ENCODE results near the gene ABI1. TPM values are rescaled to one million over a fixed set of nuclear protein-coding genes. Genes with fewer than 3 reads are reported as not detected.
"Not testable (repeated sequence)": the region's sequence is repeated elsewhere in the genome, so short reads cannot be mapped to it uniquely, and the experiment has no call there.

The ABI1 gene
- 10 to 100 TPM; 83.2 to 83.6 TPM for total RNA-seq
- polyA plus RNA-seq (2013, experiment 1 of 2) = 56.1 TPM
- 64.6 TPM for polyA plus RNA-seq (2013, experiment 2 of 2)
- total RNA-seq = 45.3 to 252 (median 127) reads per million in 172 experiments

GRCh38 chr10:26860443-26861204 is at the start of gene ABI1:
ABI1 (minus strand) TSS chr10:26860958; CDS start chr10:26860863, 95 bp downstream.
- peaks cover 15% of the 10 kb centered on the region for H3K36me3 Mint-ChIP-seq (ENCODE audit: low read depth)
- peaks cover 7% of the 10 kb centered on the region for H3K27me3 Mint-ChIP-seq
- Histone ChIP-seq H3K9me3 (ENCODE audit: control insufficient read depth in 1 of 2, insufficient read depth in 1 of 2, low read length in 2 of 2) (no peaks in the 10 kb centered on the region), H3K4me1 (ENCODE audit: insufficient read depth, low read length) (peaks cover 22% of the 10 kb centered on the region), H3K27me3 (ENCODE audit: control insufficient read depth in 1 of 2, insufficient read depth in 2 of 2, low read length in 2 of 2) (no peaks in the 10 kb centered on the region), H3K4me3 (ENCODE audit: low read length) (peak within 1 kb of the TSS; percentile 91), H3K36me3 (ENCODE audit: insufficient read depth, low read length) (no peaks in the 10 kb centered on the region), H3K27ac (ENCODE audit: low read depth in 1 of 2, low read length in 2 of 2) (peak within 1 kb of the TSS; percentile 88 to 97)
- H3K4me1 Mint-ChIP-seq (ENCODE audit: low read depth) = peaks cover 33% of the 10 kb centered on the region
- ATAC-seq (ENCODE audit: poor library complexity) (peak; percentile 90), DNase-seq (peak; percentile 96 to 99 (median 98))
- ChIA-PET CTCF (interaction anchor here (0.7 to 2.1 kb wide), 15 partner anchors 9 to 392 kb away, joined by 3 to 9 read pairs (median 4); partner anchors contain the start of gene YME1L1), POLR2A (interaction anchor here (0.7 to 2.5 kb wide), 12 partner anchors 9 to 643 kb away, joined by 3 to 15 read pairs (median 3); partner anchors contain the start of genes MASTL, RAB18 and YME1L1)
- intact Hi-C loops (cut with DNase I, micrococcal nuclease) = loop anchor here (1.0 to 5.0 kb wide), 10 partner anchors 22 to 647 kb away; partner anchors contain the start of genes ACBD5 (in 2 of the 2), ANKRD26 (in 1 of the 2), MASTL (in 1 of the 2) and YME1L1 (in 1 of the 2)
- H3K27ac Mint-ChIP-seq = peak within 1 kb of the TSS; percentile 87
- no peak for TF ChIP-seq CTCF (IDR thresholded peaks at IDR 0.05)
- no peaks in the 10 kb centered on the region for H3K9me3 Mint-ChIP-seq
- peak within 1 kb of the TSS; percentile 95 for H3K4me3 Mint-ChIP-seq

GRCh38 chr10:26909753-26910152 is 49.0 kb upstream of the ABI1 start:
- Histone ChIP-seq H3K36me3 (ENCODE audit: insufficient read depth, low read length) (no peaks in the 10 kb centered on the region), H3K27ac (ENCODE audit: low read depth in 1 of 2, low read length in 2 of 2) (no peak overlapping the region), H3K4me1 (ENCODE audit: insufficient read depth, low read length) (no peaks in the 10 kb centered on the region), H3K4me3 (ENCODE audit: low read length) (no peak overlapping the region), H3K27me3 (ENCODE audit: control insufficient read depth in 1 of 2, insufficient read depth in 2 of 2, low read length in 2 of 2) (no peaks in the 10 kb centered on the region), H3K9me3 (ENCODE audit: control insufficient read depth in 1 of 2, insufficient read depth in 1 of 2, low read length in 2 of 2) (peaks cover 0 to 8% of the 10 kb centered on the region in 2 experiments)
- no peak for TF ChIP-seq CTCF (IDR thresholded peaks at IDR 0.05)
- intact Hi-C loops (cut with DNase I, micrococcal nuclease) = no loop called here
- CTCF ChIA-PET = no interaction called here
- Mint-ChIP-seq H3K36me3 (ENCODE audit: low read depth) (no peaks in the 10 kb centered on the region), H3K4me3 (no peak overlapping the region), H3K9me3 (no peaks in the 10 kb centered on the region), H3K4me1 (ENCODE audit: low read depth) (no peaks in the 10 kb centered on the region), H3K27ac (no peak overlapping the region), H3K27me3 (peaks cover 4% of the 10 kb centered on the region)
- ATAC-seq (ENCODE audit: poor library complexity) (no peak), DNase-seq (no peak)
- POLR2A ChIA-PET = no interaction called here

GRCh38 chr10:26905253-26905781 is 44.6 kb upstream of the ABI1 start:
- intact Hi-C loops (cut with DNase I, micrococcal nuclease); H3K9me3 ChIP-seq (ENCODE audit: control insufficient read depth in 1 of 2, insufficient read depth in 1 of 2, low read length in 2 of 2); H3K36me3 Mint-ChIP-seq (ENCODE audit: low read depth); H3K36me3 ChIP-seq (ENCODE audit: insufficient read depth, low read length); H3K4me1 Mint-ChIP-seq (ENCODE audit: low read depth); H3K4me1 ChIP-seq (ENCODE audit: insufficient read depth, low read length); H3K27ac ChIP-seq (ENCODE audit: low read depth in 1 of 2, low read length in 2 of 2); H3K27me3 ChIP-seq (ENCODE audit: control insufficient read depth in 1 of 2, insufficient read depth in 2 of 2, low read length in 2 of 2); H3K4me3 Mint-ChIP-seq; H3K9me3 Mint-ChIP-seq; POLR2A ChIA-PET; H3K27me3 Mint-ChIP-seq; DNase-seq; CTCF ChIA-PET; H3K27ac Mint-ChIP-seq; ATAC-seq (ENCODE audit: poor library complexity); H3K4me3 ChIP-seq (ENCODE audit: low read length): not testable (repeated sequence)
